OCI-LY7 (cell line): ENCODE results near the gene ELMO1. TPM values are rescaled to one million over a fixed set of nuclear protein-coding genes. Genes with fewer than 3 reads are reported as not detected.

Experiments used
- BruUV-seq: library from RNA; stranded (reverse); fragments of 400-500 nt; replicated peaks from 2 replicates; lab custom pipeline; 2021; lab: Mats Ljungman, UMichigan
- CTCF ChIA-PET: fragments of 300-600 bp; sonication (Branson Sonifier 250); formaldehyde crosslinking; loops from one replicate; lab custom pipeline; 2022; ENCODE audit warnings: antibody characterized with exemption; ENCODE audit not compliant: unreplicated experiment; lab: Charles Lee
- POLR2A ChIA-PET: fragments of 300-600 bp; sonication (Branson Sonifier 250); formaldehyde crosslinking; loops from one replicate; lab custom pipeline; 2022; ENCODE audit warnings: antibody characterized with exemption; lab: Charles Lee
- DNase-seq: peaks from one replicate; pipeline ENCODE4 v3.0.0-alpha.2; 2015; ENCODE audit warnings: low spot score
- H2AFZ ChIP-seq: fragments of 200-600 bp; sonication (generic), shearing (Covaris generic); 2 replicates; pipeline ENCODE4 v1.6.1; 2014; ENCODE audit warnings: mild to moderate bottlenecking, antibody characterized with exemption, low read length, moderate library complexity
- H3K27ac ChIP-seq: fragments of 200-600 bp; sonication (generic); 2 replicates; pipeline ENCODE4 v1.5.1; 2014; ENCODE audit warnings: mixed run types, low read depth, mild to moderate bottlenecking, moderate library complexity, low read length, inconsistent platforms; ENCODE audit not compliant: poor library complexity, severe bottlenecking
- H3K36me3 ChIP-seq: fragments of 200-600 bp; sonication (generic); 2 replicates; pipeline ENCODE4 v1.6.1; 2014; ENCODE audit warnings: mild to moderate bottlenecking, antibody characterized with exemption, low read length, moderate library complexity, mixed read lengths; ENCODE audit not compliant: insufficient read depth
- H3K4me1 ChIP-seq: fragments of 200-600 bp; sonication (generic); 2 replicates; pipeline ENCODE4 v1.5.1; 2014; ENCODE audit warnings: mild to moderate bottlenecking, low read length; ENCODE audit not compliant: insufficient read depth, poor library complexity, severe bottlenecking
- H3K4me2 ChIP-seq: fragments of 200-600 bp; sonication (generic); 2 replicates; pipeline ENCODE4 v1.6.1; 2014; ENCODE audit warnings: mild to moderate bottlenecking, low read length
- H3K4me3 ChIP-seq: fragments of 200-600 bp; sonication (generic); 2 replicates; pipeline ENCODE4 v1.5.1; 2014; ENCODE audit warnings: mild to moderate bottlenecking, low read depth, low read length; ENCODE audit not compliant: poor library complexity, severe bottlenecking
- H3K79me2 ChIP-seq: fragments of 200-600 bp; sonication (generic); 2 replicates; pipeline ENCODE4 v1.6.1; 2016; ENCODE audit warnings: low read depth, mild to moderate bottlenecking, low read length, moderate library complexity, mixed read lengths; ENCODE audit not compliant: insufficient read depth
- H3K9me2 ChIP-seq: fragments of 200-600 bp; sonication (generic); 2 replicates; pipeline ENCODE4 v1.6.1; 2016; ENCODE audit warnings: mild to moderate bottlenecking, low read length, mixed read lengths; ENCODE audit not compliant: insufficient read depth
- H3K9me3 ChIP-seq: fragments of 200-600 bp; sonication (generic); 2 replicates; pipeline ENCODE4 v1.6.1; 2014; ENCODE audit warnings: mild to moderate bottlenecking, mixed run types, low read length, mixed read lengths
- H4K20me1 ChIP-seq: fragments of 200-600 bp; sonication (generic); 2 replicates; pipeline ENCODE4 v1.6.1; 2014; ENCODE audit warnings: mild to moderate bottlenecking, antibody characterized with exemption, low read length, moderate library complexity, mixed read lengths; ENCODE audit not compliant: insufficient read depth
- EZH2phosphoT487 ChIP-seq: fragments of 200-600 bp; sonication (generic); IDR thresholded peaks from 2 replicates; pipeline ENCODE4 v1.6.1; 2018; ENCODE audit warnings: low read depth, borderline replicate concordance, mild to moderate bottlenecking, mixed run types, antibody characterized with exemption, low read length, moderate library complexity, mixed read lengths
- intact Hi-C: fragments of 100-400 bp; cut with micrococcal nuclease; formaldehyde crosslinking; loops from one replicate; pipeline ENCODE4 v1.10.0; 2022; ENCODE audit not compliant: unreplicated experiment
- total RNA-seq, 2 experiments: library from RNA; depleted of rRNA in 1 of 2; stranded (reverse); fragments of >200 nt in 1 of 2; shearing (Covaris generic) in 1 of 2; gene quantifications; 2 replicates each; pipeline ENCODE4 v1.2.3, GENCODE V29; 2014 to 2022
- TF ChIP-seq, protein P1 (sequence below): fragments of 200-600 bp; sonication (generic); conservative IDR thresholded peaks from 2 replicates; pipeline ENCODE4 v1.5.1; 2014; ENCODE audit warnings: mild to moderate bottlenecking, antibody characterized with exemption, low read length, moderate library complexity, mixed read lengths

The ELMO1 gene
- total RNA-seq, 2 experiments from 2014 or later: 101 to 103 TPM

DNA sequence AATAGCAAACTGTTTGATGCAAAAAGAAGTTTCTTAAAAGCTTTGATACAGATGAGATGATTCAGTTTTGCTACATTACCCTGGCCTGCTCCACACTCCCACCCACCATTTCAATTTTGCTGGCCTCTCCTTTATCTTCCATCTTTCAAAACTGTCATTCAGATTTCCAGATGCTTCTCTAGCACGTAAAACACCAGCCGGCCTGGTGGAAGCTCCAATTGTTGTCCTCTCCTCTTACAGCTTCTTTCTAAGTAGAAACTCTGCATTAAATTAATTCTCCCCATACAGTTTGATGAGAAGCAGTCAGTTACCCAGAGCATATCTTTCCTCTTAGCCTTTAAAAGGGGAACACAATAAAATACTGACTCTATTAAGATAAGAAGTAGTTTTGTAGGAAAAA, 34.3 kb upstream of the ELMO1 start:
- ChIA-PET POLR2A (no interaction called here), CTCF (no interaction called here)
- Histone ChIP-seq H3K4me2 (no peak overlapping the region), H3K4me1 (no peaks in the 10 kb centered on the region), H3K9me3 (peaks cover 2% of the 10 kb centered on the region; the same call in 1 of the 2 replicates), H2AFZ (no peak overlapping the region), H3K9me2 (no peaks in the 10 kb centered on the region), H4K20me1 (no peaks in the 10 kb centered on the region), H3K79me2 (no peaks in the 10 kb centered on the region), H3K36me3 (no peaks in the 10 kb centered on the region), H3K27ac (no peak overlapping the region), H3K4me3 (no peak overlapping the region)
- DNase-seq: no peak
- no TSS peak for BruUV-seq
- TF ChIP-seq, protein P1, sequence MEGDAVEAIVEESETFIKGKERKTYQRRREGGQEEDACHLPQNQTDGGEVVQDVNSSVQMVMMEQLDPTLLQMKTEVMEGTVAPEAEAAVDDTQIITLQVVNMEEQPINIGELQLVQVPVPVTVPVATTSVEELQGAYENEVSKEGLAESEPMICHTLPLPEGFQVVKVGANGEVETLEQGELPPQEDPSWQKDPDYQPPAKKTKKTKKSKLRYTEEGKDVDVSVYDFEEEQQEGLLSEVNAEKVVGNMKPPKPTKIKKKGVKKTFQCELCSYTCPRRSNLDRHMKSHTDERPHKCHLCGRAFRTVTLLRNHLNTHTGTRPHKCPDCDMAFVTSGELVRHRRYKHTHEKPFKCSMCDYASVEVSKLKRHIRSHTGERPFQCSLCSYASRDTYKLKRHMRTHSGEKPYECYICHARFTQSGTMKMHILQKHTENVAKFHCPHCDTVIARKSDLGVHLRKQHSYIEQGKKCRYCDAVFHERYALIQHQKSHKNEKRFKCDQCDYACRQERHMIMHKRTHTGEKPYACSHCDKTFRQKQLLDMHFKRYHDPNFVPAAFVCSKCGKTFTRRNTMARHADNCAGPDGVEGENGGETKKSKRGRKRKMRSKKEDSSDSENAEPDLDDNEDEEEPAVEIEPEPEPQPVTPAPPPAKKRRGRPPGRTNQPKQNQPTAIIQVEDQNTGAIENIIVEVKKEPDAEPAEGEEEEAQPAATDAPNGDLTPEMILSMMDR: no peak
- TF ChIP-seq EZH2phosphoT487: no peak
- intact Hi-C loops: no loop called here

DNA sequence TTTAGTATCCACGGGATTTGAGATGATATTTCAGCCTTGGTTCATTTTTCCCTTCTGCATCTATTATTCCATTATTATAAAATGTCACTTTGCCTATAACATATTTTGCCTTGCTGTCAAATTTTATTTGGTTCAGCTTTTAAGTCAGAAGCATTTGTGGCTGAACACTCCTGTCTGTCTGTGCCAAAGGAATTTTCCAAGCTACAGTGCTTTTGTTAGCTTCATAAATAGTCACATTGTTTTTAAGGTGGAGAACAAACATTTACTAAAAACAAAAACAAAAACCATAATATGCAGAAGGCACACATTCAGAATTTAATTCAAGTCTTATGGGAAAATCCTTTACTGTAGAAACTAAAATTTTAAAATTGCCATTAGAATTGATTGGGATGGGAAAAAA, 33.8 kb upstream of the ELMO1 start:
- H3K36me3 ChIP-seq: no peaks in the 10 kb centered on the region
- ChIA-PET CTCF (no interaction called here), POLR2A (no interaction called here)
- H3K27ac ChIP-seq: no peak overlapping the region
- H3K79me2 ChIP-seq: no peaks in the 10 kb centered on the region
- H3K9me3 ChIP-seq: no peaks in the 10 kb centered on the region
- no peak for DNase-seq
- intact Hi-C loops: no loop called here
- no peaks in the 10 kb centered on the region for H3K9me2 ChIP-seq
- H3K4me2 ChIP-seq: no peak overlapping the region
- no peaks in the 10 kb centered on the region for H3K4me1 ChIP-seq
- TF ChIP-seq, protein P1: no peak
- no peak for TF ChIP-seq EZH2phosphoT487
- H2AFZ ChIP-seq: no peak overlapping the region
- no peak overlapping the region for H3K4me3 ChIP-seq
- no TSS peak for BruUV-seq
- H4K20me1 ChIP-seq: no peaks in the 10 kb centered on the region

DNA sequence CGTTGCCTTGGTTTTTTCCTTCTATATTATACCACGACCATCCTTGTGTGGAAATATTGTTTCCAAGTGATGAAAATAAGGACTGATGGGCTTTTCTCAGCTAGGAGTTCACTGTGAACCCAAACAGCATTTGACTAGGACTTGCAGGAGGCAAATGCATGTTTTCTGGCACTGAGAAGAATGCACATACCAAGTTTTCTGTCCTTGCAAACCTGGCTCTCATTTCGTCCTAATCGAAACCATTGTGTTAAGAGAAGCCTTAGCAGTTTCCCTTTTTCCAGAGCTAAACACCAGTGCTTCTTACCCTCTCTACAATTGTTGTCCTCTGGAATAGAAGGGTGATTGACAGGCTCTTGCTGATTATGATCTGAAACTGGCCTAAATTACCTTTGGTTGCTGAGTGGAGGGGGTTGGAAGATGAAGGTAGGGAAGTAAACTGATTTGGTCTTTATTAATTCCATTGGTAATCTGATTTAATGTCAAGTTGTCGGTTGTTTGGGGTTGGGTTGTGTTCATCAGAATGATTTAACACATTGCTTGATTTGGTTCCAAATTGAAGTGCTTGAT, 33.1 kb upstream of the ELMO1 start:
- no peaks in the 10 kb centered on the region for H3K9me3 ChIP-seq
- H4K20me1 ChIP-seq: no peaks in the 10 kb centered on the region
- TF ChIP-seq, protein P1: no peak
- TF ChIP-seq EZH2phosphoT487: no peak
- intact Hi-C loops: no loop called here
- H3K9me2 ChIP-seq: no peaks in the 10 kb centered on the region
- H3K27ac ChIP-seq: no peak overlapping the region
- H3K79me2 ChIP-seq: no peaks in the 10 kb centered on the region
- no peaks in the 10 kb centered on the region for H3K36me3 ChIP-seq
- no peak overlapping the region for H2AFZ ChIP-seq
- ChIA-PET POLR2A (interaction anchor here (0.7 kb wide), 1 partner anchor 73 kb away, joined by 3 read pairs; no protein-coding TSS in a partner anchor), CTCF (no interaction called here)
- no peak overlapping the region for H3K4me3 ChIP-seq
- no TSS peak for BruUV-seq
- no peak for DNase-seq
- no peaks in the 10 kb centered on the region for H3K4me1 ChIP-seq
- H3K4me2 ChIP-seq: no peak overlapping the region
